H1 (cell line): ENCODE measurements around the gene OSBPL5. TPM values are rescaled to one million over a fixed set of nuclear protein-coding genes. Genes with fewer than 3 reads are reported as not detected.

ENCODE experiments used
- CTCF ChIA-PET: fragments of 300-600 bp; sonication (Branson Sonifier 250); formaldehyde crosslinking; loops from one replicate; lab custom pipeline; 2021; ENCODE audit not compliant: partially characterized antibody; lab: Charles Lee
- POLR2A ChIA-PET: fragments of 300-600 bp; sonication (Branson Sonifier 250); formaldehyde crosslinking; loops from one replicate; lab custom pipeline; 2021; ENCODE audit warnings: inconsistent platforms; ENCODE audit not compliant: partially characterized antibody; lab: Charles Lee
- DNase-seq, 2 experiments: peaks; one replicate each; pipeline versions ENCODE4 v3.0.0 to v3.0.0-alpha.2; 2010 to 2022; ENCODE audit warnings: low spot score in 2 of 2, low read depth in 1 of 2, mixed read lengths in 1 of 2
- FAIRE-seq: peaks from 2 replicates; lab custom pipeline; 2011; peaks lifted over from hg19 to GRCh38; lab: Jason Lieb, UNC
- H2AFZ ChIP-seq: 2 replicates; pipeline ENCODE4 v1.8.1; 2012; ENCODE audit warnings: low read length, inconsistent platforms
- H2AK5ac ChIP-seq: 2 replicates; pipeline ENCODE4 v1.6.1; 2013; ENCODE audit warnings: low read depth, low read length
- H2BK120ac ChIP-seq: replicated peaks from 2 replicates; pipeline ENCODE3; 2013; ENCODE audit warnings: low read depth, low read length, inconsistent platforms
- H2BK12ac ChIP-seq: 2 replicates; pipeline ENCODE4 v1.6.1; 2013; ENCODE audit warnings: low read depth, low read length
- H2BK15ac ChIP-seq: 2 replicates; pipeline ENCODE4 v1.6.1; 2013; ENCODE audit warnings: low read length
- H2BK20ac ChIP-seq: 2 replicates; pipeline ENCODE4 v1.6.1; 2013; ENCODE audit warnings: low read length
- H2BK5ac ChIP-seq: 2 replicates; pipeline ENCODE4 v1.6.1; 2013; ENCODE audit warnings: low read depth, low read length
- H3K14ac ChIP-seq: 2 replicates; pipeline ENCODE4 v1.6.1; 2013; ENCODE audit warnings: inconsistent platforms; ENCODE audit not compliant: insufficient read length
- H3K18ac ChIP-seq: 2 replicates; pipeline ENCODE4 v1.6.1; 2013; ENCODE audit warnings: low read length; ENCODE audit errors: extremely low read depth
- H3K23ac ChIP-seq: 2 replicates; pipeline ENCODE4 v1.6.1; 2013; ENCODE audit warnings: inconsistent platforms; ENCODE audit not compliant: insufficient read length
- H3K23me2 ChIP-seq: 2 replicates; pipeline ENCODE4 v1.6.1; 2013; ENCODE audit warnings: low read depth, low read length
- H3K27ac ChIP-seq: 2 replicates; pipeline ENCODE4 v1.6.1; 2011; ENCODE audit warnings: low read depth, low read length, inconsistent platforms
- H3K27me3 ChIP-seq, 4 experiments: replicated peaks in 1 of 4; 1 replicate in 1 of 4; 2 replicates in 3 of 4; pipeline versions ENCODE4 v1.6.1 to v1.8.1; 2011 to 2013; ENCODE audit warnings: low read length in 3 of 4, mild to moderate bottlenecking in 3 of 4, inconsistent platforms in 2 of 4, mixed read lengths in 2 of 4, moderate library complexity in 1 of 4; ENCODE audit not compliant: control insufficient read depth in 3 of 4, insufficient read depth in 3 of 4; ENCODE audit errors: extremely low read depth in 1 of 4
- H3K36me3 ChIP-seq, 4 experiments: 2 replicates each; pipeline versions ENCODE4 v1.6.1 to v1.8.1; 2011 to 2013; ENCODE audit warnings: mild to moderate bottlenecking in 4 of 4, low read length in 3 of 4, moderate library complexity in 2 of 4, control low read depth in 1 of 4, inconsistent platforms in 1 of 4; ENCODE audit not compliant: insufficient read depth in 4 of 4, control insufficient read depth in 2 of 4
- H3K4ac ChIP-seq: replicated peaks from 2 replicates; pipeline ENCODE3; 2013; ENCODE audit warnings: low read length, low read depth, mixed read lengths, inconsistent platforms; ENCODE audit not compliant: insufficient read length
- H3K4me1 ChIP-seq, 4 experiments: replicated peaks in 1 of 4; 1 replicate in 1 of 4; 2 replicates in 3 of 4; pipeline versions ENCODE4 v1.6.1 to v1.8.1; 2011 to 2013; ENCODE audit warnings: low read length in 3 of 4, inconsistent platforms in 2 of 4, mixed read lengths in 1 of 4; ENCODE audit not compliant: insufficient read depth in 4 of 4, control insufficient read depth in 3 of 4
- H3K4me2 ChIP-seq, 2 experiments: 2 replicates each; pipeline versions ENCODE4 v1.6.1 to v1.8.1; 2011 to 2013; ENCODE audit warnings: low read depth in 2 of 2, low read length in 2 of 2, control low read depth in 1 of 2, inconsistent platforms in 1 of 2, mild to moderate bottlenecking in 1 of 2; ENCODE audit not compliant: insufficient read depth in 1 of 2
- H3K4me3 ChIP-seq, 4 experiments: fragments of 200-600, 300-600 bp in 1 of 4; sonication (generic), shearing (Covaris generic), sonication (Bioruptor Twin) in 1 of 4; 2 replicates each; pipeline versions ENCODE4 v1.5.1 to v1.8.1; 2011 to 2016; ENCODE audit warnings: low read length in 4 of 4, low read depth in 3 of 4, control low read depth in 2 of 4, inconsistent platforms in 2 of 4, mild to moderate bottlenecking in 2 of 4, mixed read lengths in 1 of 4, moderate library complexity in 1 of 4; ENCODE audit not compliant: insufficient read depth in 2 of 4; ENCODE audit errors: extremely low read depth in 1 of 4
- H3K56ac ChIP-seq: replicated peaks from 2 replicates; pipeline ENCODE3; 2013; ENCODE audit warnings: low read depth, mild to moderate bottlenecking, mixed read lengths, low read length, inconsistent platforms; ENCODE audit not compliant: insufficient read length
- H3K79me1 ChIP-seq: 2 replicates; pipeline ENCODE4 v1.6.1; 2013; ENCODE audit warnings: low read depth, low read length, control low read depth
- H3K79me2 ChIP-seq, 2 experiments: 2 replicates each; pipeline versions ENCODE4 v1.6.1 to v1.8.1; 2012 to 2013; ENCODE audit warnings: low read length in 2 of 2, mild to moderate bottlenecking in 2 of 2, inconsistent platforms in 1 of 2; ENCODE audit not compliant: insufficient read depth in 2 of 2, control insufficient read depth in 1 of 2
- H3K9ac ChIP-seq, 4 experiments: replicated peaks in 1 of 4; 1 replicate in 1 of 4; 2 replicates in 3 of 4; pipeline versions ENCODE4 v1.6.1 to v1.8.1; 2011 to 2013; ENCODE audit warnings: low read depth in 3 of 4, low read length in 3 of 4, control low read depth in 2 of 4, mild to moderate bottlenecking in 2 of 4, moderate library complexity in 2 of 4, inconsistent platforms in 1 of 4; ENCODE audit errors: extremely low read depth in 1 of 4
- H3K9me3 ChIP-seq, 2 experiments: 2 replicates each; pipeline versions ENCODE4 v1.6.1 to v1.8.1; 2012 to 2013; ENCODE audit warnings: mild to moderate bottlenecking in 2 of 2, moderate library complexity in 2 of 2, control low read depth in 1 of 2, inconsistent platforms in 1 of 2, low read depth in 1 of 2, low read length in 1 of 2, mixed read lengths in 1 of 2; ENCODE audit not compliant: insufficient read depth in 2 of 2
- H4K20me1 ChIP-seq, 2 experiments: replicated peaks in 1 of 2; 2 replicates each; pipeline versions ENCODE3 to v1.8.1; 2011 to 2013; ENCODE audit warnings: inconsistent platforms in 2 of 2, low read length in 2 of 2, mild to moderate bottlenecking in 1 of 2; ENCODE audit not compliant: insufficient read depth in 2 of 2, control insufficient read depth in 1 of 2
- H4K5ac ChIP-seq: 2 replicates; pipeline ENCODE4 v1.6.1; 2013; ENCODE audit warnings: low read length, low read depth, mixed read lengths, inconsistent platforms; ENCODE audit not compliant: insufficient read length
- H4K8ac ChIP-seq: 2 replicates; pipeline ENCODE4 v1.8.0; 2013; ENCODE audit warnings: mild to moderate bottlenecking, moderate library complexity, low read length, inconsistent platforms; ENCODE audit not compliant: insufficient read depth; ENCODE audit errors: extremely low read depth
- H4K91ac ChIP-seq: replicated peaks from 2 replicates; pipeline ENCODE3; 2013; ENCODE audit warnings: low read length, mixed read lengths, inconsistent platforms; ENCODE audit not compliant: insufficient read length
- GTF2F1 ChIP-seq: IDR thresholded peaks from 2 replicates; pipeline ENCODE4 v1.6.1; 2012; ENCODE audit warnings: low read depth, low read length, improper control_type of control experiment, borderline replicate concordance
- POU5F1 ChIP-seq: IDR thresholded peaks from 2 replicates; pipeline ENCODE4 v1.6.1; 2011; ENCODE audit warnings: low read depth, mild to moderate bottlenecking, low read length, moderate library complexity
- USF2 ChIP-seq: IDR thresholded peaks from 2 replicates; pipeline ENCODE4 v1.6.1; 2011; ENCODE audit warnings: low read length, improper control_type of control experiment
- WGBS, 2 experiments: shearing (Covaris generic) in 1 of 2; methylation state at CpG; one replicate each; pipeline versions ENCODE4 v1.1.6 to v1.1.7; 2013 to 2015; ENCODE audit warnings: low lambda C conversion rate in 2 of 2, mixed read lengths in 2 of 2, inconsistent platforms in 1 of 2, low coverage in 1 of 2, missing lambda C conversion rate in 1 of 2; ENCODE audit not compliant: insufficient replicate concordance in 2 of 2, insufficient coverage in 1 of 2, insufficient read length in 1 of 2; ENCODE audit errors: extremely low coverage in 1 of 2, missing lambda C conversion rate in 1 of 2; 5-methylcytosine and 5-hydroxymethylcytosine counted together
- polyA plus RNA-seq, 7 experiments: library from polyadenylated mRNA; depleted of rRNA in 3 of 7; stranded (reverse) in 5 of 7; unstranded in 2 of 7; fragments of >200 nt in 5 of 7; fragments of 200-250 nt in 2 of 7; gene quantifications; 1 replicate in 5 of 7; 2 replicates in 1 of 7; 4 replicates in 1 of 7; pipeline versions ENCODE4 v1.2.1 to v1.2.3, GENCODE V29; 2011 to 2013; ENCODE audit warnings: missing spikeins in 2 of 7, mixed read lengths in 2 of 7
- total RNA-seq: library from RNA; stranded (reverse); fragmentation: NEBNext Ultra II Directional; extraction: Animal tissue kit (Norgen Biotek cat#: 25700); gene quantifications from 2 replicates; pipeline ENCODE4 v1.2.1, GENCODE V29; 2021

Gene OSBPL5
- total and polyA plus RNA-seq, 2 of the 8 experiments (the other 6 are each of a cell fraction or from before 2014, with no cell fraction given), result 3.4 to 9.9 TPM

- ChIA-PET POLR2A (interaction anchor here (0.9 to 1.9 kb wide), 5 partner anchors 8 to 51 kb away, joined by 3 to 8 read pairs (median 3); partner anchors contain the start of genes CARS1 and NAP1L4), CTCF (interaction anchor here (1.0 to 20.3 kb wide), 4 partner anchors 9 to 174 kb away, joined by 3 to 434 read pairs (median 4); no protein-coding TSS in a partner anchor)
- no peaks in the 10 kb centered on the region for H3K23me2 ChIP-seq
- H4K20me1 ChIP-seq, result peaks cover 28 to 54% of the 10 kb centered on the region in 2 experiments
- H4K5ac ChIP-seq, result no peak overlapping the region
- H4K8ac ChIP-seq, result no peak overlapping the region; the same call in 1 of the 2 replicates
- H3K9ac ChIP-seq, result no peak overlapping the region
- no peak overlapping the region for H3K4me2 ChIP-seq
- H3K56ac ChIP-seq, result no peak overlapping the region
- H2BK20ac ChIP-seq, result no peak overlapping the region
- H2BK12ac ChIP-seq, result no peak overlapping the region
- no peaks in the 10 kb centered on the region for H3K27me3 ChIP-seq
- no peak overlapping the region for H2BK15ac ChIP-seq
- 0 out of 2 replicates have a peak overlapping the region, but pooled peaks have one; percentile 10 for H3K27ac ChIP-seq
- TF ChIP-seq POU5F1, result no peak
- TF ChIP-seq GTF2F1, result no peak
- no peak for TF ChIP-seq USF2
- H3K36me3 ChIP-seq, result peaks cover 2 to 49% (median 14%) of the 10 kb centered on the region in 4 experiments; a peak in 6 of 8 replicates
- no peak overlapping the region for H3K4ac ChIP-seq
- no peak overlapping the region for H3K4me3 ChIP-seq
- no peak overlapping the region for H2AFZ ChIP-seq
- H2AK5ac ChIP-seq, result no peak overlapping the region
- peaks cover 0 to 64% of the 10 kb centered on the region in 2 experiments; a peak in 2 of 4 replicates for H3K79me2 ChIP-seq
- 92% methylated on average over 15 of the region's 16 CpGs; no CpG with 5 or more reads in 1 of the 2 experiments for WGBS, 2 experiments
- H3K14ac ChIP-seq, result no peak overlapping the region
- peaks cover 27% of the 10 kb centered on the region for H3K79me1 ChIP-seq
- no peak overlapping the region for H2BK5ac ChIP-seq
- no peak for FAIRE-seq
- no peak overlapping the region for H2BK120ac ChIP-seq
- H3K4me1 ChIP-seq, result peaks cover 0 to 3% (median 0%) of the 10 kb centered on the region in 4 experiments; a peak in 1 of 7 replicates
- H3K18ac ChIP-seq, result no peak overlapping the region
- H3K9me3 ChIP-seq, result no peaks in the 10 kb centered on the region
- H3K23ac ChIP-seq, result no peak overlapping the region
- DNase-seq, result no peak
- H4K91ac ChIP-seq, result no peak overlapping the region
These were observed 121.7 kb downstream of the OSBPL5 start for GRCh38 chr11:3043315-3043871.
